Osteocyte (in vitro differentiated cells): Measurements from ENCODE around the gene NFIA. TPM values are rescaled to one million over a fixed set of nuclear protein-coding genes. Genes with fewer than 3 reads are reported as not detected.

Experiments used
- DNase-seq: peaks from one replicate; pipeline ENCODE4 v3.0.0; 2021; ENCODE audit warnings: mixed read lengths; ENCODE audit not compliant: unreplicated experiment; ENCODE audit errors: extremely low spot score
- H3K27ac Mint-ChIP-seq: one replicate; pipeline ENCODE4 v1.8.0; 2021; ENCODE audit warnings: mild to moderate bottlenecking, mixed read lengths; ENCODE audit not compliant: unreplicated experiment
- H3K27me3 Mint-ChIP-seq: one replicate; pipeline ENCODE4 v1.8.0; 2021; ENCODE audit warnings: mixed read lengths; ENCODE audit not compliant: unreplicated experiment
- H3K36me3 Mint-ChIP-seq: one replicate; pipeline ENCODE4 v1.8.0; 2021; ENCODE audit warnings: mixed read lengths; ENCODE audit not compliant: unreplicated experiment
- H3K4me1 Mint-ChIP-seq: one replicate; pipeline ENCODE4 v1.8.0; 2021; ENCODE audit warnings: mixed read lengths; ENCODE audit not compliant: unreplicated experiment
- H3K4me3 Mint-ChIP-seq: one replicate; pipeline ENCODE4 v1.8.0; 2021; ENCODE audit warnings: mild to moderate bottlenecking, moderate library complexity, mixed read lengths; ENCODE audit not compliant: unreplicated experiment
- H3K9me3 Mint-ChIP-seq: one replicate; pipeline ENCODE4 v1.8.0; 2021; ENCODE audit warnings: mixed read lengths; ENCODE audit not compliant: unreplicated experiment
- total RNA-seq: library from RNA; stranded (reverse); gene quantifications from 2 replicates; pipeline ENCODE4 v1.2.1, GENCODE V29; 2021
- TF ChIP-seq, protein P1 (sequence below): fragments of 200-600 bp; sonication (generic); IDR thresholded peaks from 2 replicates; pipeline ENCODE4 v1.5.0; 2021; ENCODE audit warnings: antibody characterized with exemption, mild to moderate bottlenecking, moderate library complexity

NFIA gene
- total RNA-seq, 1 donor from 2014 or later: 46.7 TPM

DNA sequence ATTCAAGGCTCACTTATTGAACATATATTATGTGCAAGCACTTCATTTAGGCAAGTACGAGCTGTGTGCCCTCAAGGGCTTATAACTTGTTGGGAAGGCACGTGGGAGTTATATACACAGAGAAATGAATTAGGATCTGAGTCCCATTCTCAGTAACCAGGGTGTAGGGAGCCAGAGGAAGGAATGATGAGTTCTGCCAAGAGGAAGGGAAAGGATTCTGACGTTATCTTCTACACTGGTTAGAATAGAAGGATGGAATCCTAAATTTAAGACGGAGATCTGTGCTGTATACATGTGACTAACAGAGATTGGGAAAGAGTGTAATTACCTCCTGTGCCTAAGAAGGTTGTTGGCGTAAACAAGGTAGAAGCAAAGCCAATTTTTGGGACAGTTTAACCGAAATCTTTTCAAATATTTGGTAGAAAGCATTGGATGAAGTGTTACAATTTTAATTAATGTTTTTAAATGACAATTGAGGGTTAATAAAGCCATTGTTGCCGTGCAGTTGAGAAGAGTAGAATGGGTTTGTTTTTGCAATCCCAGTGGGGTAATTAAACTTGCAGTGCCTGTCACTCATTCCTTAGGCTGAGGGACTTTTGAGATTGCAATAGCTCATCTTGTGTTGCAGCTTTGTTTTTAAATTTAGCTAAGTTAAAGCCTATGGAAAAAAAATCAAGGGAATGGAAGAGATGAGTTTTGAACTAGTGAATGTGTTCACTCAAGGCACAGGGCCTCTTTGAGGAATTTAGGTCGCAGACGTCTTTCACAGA, 177.2 kb downstream of the NFIA start:
- no peaks in the 10 kb centered on the region for H3K36me3 Mint-ChIP-seq

DNA sequence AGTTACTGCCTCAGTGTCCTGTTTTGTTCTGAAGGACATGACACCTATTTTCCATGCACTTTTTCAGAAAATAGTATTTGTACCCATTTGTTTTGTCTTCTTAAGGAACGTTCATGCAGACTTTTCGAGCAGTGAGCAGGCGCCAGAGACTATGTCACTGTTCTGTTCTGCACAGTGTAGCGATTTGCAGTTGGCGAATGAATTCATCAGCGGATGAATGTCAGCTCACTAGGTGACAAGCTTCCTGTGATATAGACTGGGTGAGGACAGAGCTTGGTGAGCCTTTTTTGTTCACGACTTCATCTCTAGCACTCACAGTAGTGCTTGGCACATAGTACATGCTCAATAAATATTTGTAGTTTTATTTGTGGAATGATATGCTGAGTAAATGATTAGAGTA, 177.8 kb downstream of the NFIA start:
- Mint-ChIP-seq H3K27me3 (no peaks in the 10 kb centered on the region), H3K4me3 (no peak overlapping the region), H3K4me1 (peaks cover 25% of the 10 kb centered on the region), H3K27ac (no peak overlapping the region), H3K9me3 (no peaks in the 10 kb centered on the region), H3K36me3 (no peaks in the 10 kb centered on the region)
- TF ChIP-seq, protein P1, sequence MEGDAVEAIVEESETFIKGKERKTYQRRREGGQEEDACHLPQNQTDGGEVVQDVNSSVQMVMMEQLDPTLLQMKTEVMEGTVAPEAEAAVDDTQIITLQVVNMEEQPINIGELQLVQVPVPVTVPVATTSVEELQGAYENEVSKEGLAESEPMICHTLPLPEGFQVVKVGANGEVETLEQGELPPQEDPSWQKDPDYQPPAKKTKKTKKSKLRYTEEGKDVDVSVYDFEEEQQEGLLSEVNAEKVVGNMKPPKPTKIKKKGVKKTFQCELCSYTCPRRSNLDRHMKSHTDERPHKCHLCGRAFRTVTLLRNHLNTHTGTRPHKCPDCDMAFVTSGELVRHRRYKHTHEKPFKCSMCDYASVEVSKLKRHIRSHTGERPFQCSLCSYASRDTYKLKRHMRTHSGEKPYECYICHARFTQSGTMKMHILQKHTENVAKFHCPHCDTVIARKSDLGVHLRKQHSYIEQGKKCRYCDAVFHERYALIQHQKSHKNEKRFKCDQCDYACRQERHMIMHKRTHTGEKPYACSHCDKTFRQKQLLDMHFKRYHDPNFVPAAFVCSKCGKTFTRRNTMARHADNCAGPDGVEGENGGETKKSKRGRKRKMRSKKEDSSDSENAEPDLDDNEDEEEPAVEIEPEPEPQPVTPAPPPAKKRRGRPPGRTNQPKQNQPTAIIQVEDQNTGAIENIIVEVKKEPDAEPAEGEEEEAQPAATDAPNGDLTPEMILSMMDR: no peak
- DNase-seq: no peak

More for the DNA sequence above, 177.2 kb downstream of the NFIA start:
- TF ChIP-seq, protein P1: no peak
- no peak for DNase-seq
- H3K27ac Mint-ChIP-seq: no peak overlapping the region
- H3K4me1 Mint-ChIP-seq: peaks cover 31% of the 10 kb centered on the region
- no peaks in the 10 kb centered on the region for H3K27me3 Mint-ChIP-seq
- H3K9me3 Mint-ChIP-seq: no peaks in the 10 kb centered on the region
- H3K4me3 Mint-ChIP-seq: no peak overlapping the region

DNA sequence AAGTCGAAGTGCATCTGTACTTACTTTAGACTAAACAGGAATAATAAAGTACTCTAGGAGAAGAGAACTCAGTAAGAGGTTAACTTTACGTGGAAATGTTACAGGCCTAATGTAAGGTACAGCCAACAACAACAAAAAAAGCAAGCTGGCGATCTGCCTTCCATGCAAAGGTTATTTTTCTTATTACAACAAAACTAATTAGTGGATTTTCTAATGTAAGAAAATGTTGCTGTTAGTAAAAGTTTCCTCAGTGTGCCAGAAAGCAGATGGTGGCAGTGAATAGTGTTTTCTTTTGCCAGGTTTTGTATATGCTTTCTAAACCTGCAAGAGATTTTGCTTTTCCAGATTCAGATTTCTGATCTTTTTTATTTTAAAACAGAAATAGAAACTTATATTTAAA, 179.2 kb downstream of the NFIA start:
- H3K4me1 Mint-ChIP-seq: peaks cover 15% of the 10 kb centered on the region
- H3K9me3 Mint-ChIP-seq: no peaks in the 10 kb centered on the region
- TF ChIP-seq, protein P1: no peak
- H3K27ac Mint-ChIP-seq: no peak overlapping the region
- no peak for DNase-seq
- H3K36me3 Mint-ChIP-seq: no peaks in the 10 kb centered on the region
- no peak overlapping the region for H3K4me3 Mint-ChIP-seq
- no peaks in the 10 kb centered on the region for H3K27me3 Mint-ChIP-seq

DNA sequence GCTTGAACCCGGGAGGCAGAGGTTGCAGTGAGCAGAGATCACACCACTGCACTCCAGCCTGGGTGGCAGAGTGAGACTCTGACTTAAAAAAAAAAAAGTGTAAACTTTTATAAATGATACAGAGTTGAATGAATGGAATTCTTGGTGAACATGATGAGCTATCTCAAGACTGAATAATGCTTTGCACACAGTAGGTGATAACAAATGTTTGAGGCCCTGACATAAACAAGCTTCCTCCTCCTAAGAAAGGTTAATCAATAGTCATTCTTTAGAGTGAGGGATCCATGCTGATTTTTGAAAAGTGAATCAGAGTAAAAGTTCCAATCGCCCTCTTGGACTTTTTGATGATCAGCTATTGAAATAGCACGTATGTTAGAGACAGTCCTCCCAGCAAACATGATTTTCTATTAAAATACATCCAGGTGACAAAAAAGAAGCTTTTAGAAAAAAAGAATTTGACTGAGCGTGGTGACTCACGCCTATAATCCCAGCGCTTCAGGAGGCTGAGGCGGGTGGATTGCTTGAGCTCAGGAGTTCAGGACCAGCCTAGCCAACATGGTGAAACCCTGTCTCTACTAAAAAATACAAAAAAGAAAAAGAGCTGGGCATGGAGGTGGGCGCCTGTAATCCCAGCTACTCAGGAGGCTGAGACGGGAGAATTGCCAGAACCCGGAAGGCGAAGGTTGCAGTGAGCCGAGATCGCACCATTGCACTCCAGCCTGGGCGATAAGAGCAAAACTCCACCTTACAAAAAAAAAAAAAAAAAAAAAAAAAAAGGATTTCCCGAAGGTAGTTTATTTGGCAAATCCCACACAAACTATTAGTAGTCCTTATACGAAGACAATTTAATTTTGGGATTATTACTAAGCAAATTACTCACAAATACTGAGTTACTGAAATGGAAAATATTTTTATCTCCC, 181.8 kb downstream of the NFIA start:
- no peak for DNase-seq
- TF ChIP-seq, protein P1: no peak
- Mint-ChIP-seq H3K27ac (no peak overlapping the region), H3K27me3 (no peaks in the 10 kb centered on the region), H3K36me3 (no peaks in the 10 kb centered on the region), H3K4me1 (peaks cover 14% of the 10 kb centered on the region), H3K4me3 (no peak overlapping the region), H3K9me3 (no peaks in the 10 kb centered on the region)

DNA sequence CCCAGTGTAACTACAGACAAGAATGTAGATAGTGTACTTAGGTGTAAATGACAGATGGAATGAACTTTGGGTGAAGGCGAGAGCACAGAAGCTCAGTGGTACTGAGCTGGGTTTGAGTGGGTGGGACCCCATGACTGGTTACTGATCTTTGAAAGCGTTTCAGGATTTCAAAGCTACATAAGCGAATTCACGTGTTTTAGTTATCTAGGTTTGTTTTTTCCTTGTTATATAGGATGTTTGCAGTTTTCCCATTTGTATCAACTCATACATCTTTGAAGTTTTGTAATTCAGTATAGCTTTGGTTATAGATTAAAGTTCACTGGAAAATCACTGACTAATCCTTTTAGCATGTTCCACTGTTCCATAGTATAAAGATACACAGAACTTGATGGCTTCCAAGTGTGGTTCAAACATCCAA, 182.5 kb downstream of the NFIA start:
- Mint-ChIP-seq H3K9me3 (no peaks in the 10 kb centered on the region), H3K27me3 (no peaks in the 10 kb centered on the region), H3K4me3 (no peak overlapping the region), H3K4me1 (peaks cover 14% of the 10 kb centered on the region), H3K27ac (no peak overlapping the region), H3K36me3 (no peaks in the 10 kb centered on the region)
- TF ChIP-seq, protein P1: no peak
- DNase-seq: no peak
